Calu3 (cell line): ENCODE results near the gene CCDC187. TPM values are rescaled to one million over a fixed set of nuclear protein-coding genes. Genes with fewer than 3 reads are reported as not detected.

Experiments used
- BruUV-seq: library from RNA; stranded (reverse); fragments of 400-500 nt; replicated peaks from 2 replicates; lab custom pipeline; 2021; lab: Mats Ljungman, UMichigan
- CTCF ChIA-PET: fragments of 300-600 bp; sonication (Branson Sonifier 250); formaldehyde crosslinking; loops from one replicate; lab custom pipeline; 2022; ENCODE audit warnings: antibody characterized with exemption; lab: Charles Lee
- DNase-seq: peaks from one replicate; pipeline ENCODE4 v3.0.0; 2022
- H3K27ac Mint-ChIP-seq: one replicate; pipeline ENCODE4 v1.8.0; 2022; ENCODE audit warnings: mixed read lengths; ENCODE audit not compliant: unreplicated experiment
- H3K27me3 Mint-ChIP-seq: one replicate; pipeline ENCODE4 v1.8.0; 2022; ENCODE audit warnings: mixed read lengths; ENCODE audit not compliant: unreplicated experiment
- H3K36me3 Mint-ChIP-seq: one replicate; pipeline ENCODE4 v1.8.0; 2022; ENCODE audit warnings: mild to moderate bottlenecking, moderate library complexity, mixed read lengths; ENCODE audit not compliant: insufficient read depth, unreplicated experiment
- H3K4me1 Mint-ChIP-seq: one replicate; pipeline ENCODE4 v1.8.0; 2022; ENCODE audit warnings: mild to moderate bottlenecking, low read depth, mixed read lengths; ENCODE audit not compliant: unreplicated experiment
- H3K4me3 Mint-ChIP-seq: one replicate; pipeline ENCODE4 v1.8.0; 2022; ENCODE audit warnings: mild to moderate bottlenecking, low read depth, moderate library complexity, mixed read lengths; ENCODE audit not compliant: unreplicated experiment
- H3K9me3 Mint-ChIP-seq: one replicate; pipeline ENCODE4 v1.8.0; 2022; ENCODE audit warnings: low read depth, mixed read lengths; ENCODE audit not compliant: unreplicated experiment
- intact Hi-C: fragments of 100-400 bp; cut with micrococcal nuclease; formaldehyde crosslinking; loops from one replicate; pipeline ENCODE4 v1.10.0; 2022; ENCODE audit not compliant: unreplicated experiment
- total RNA-seq: library from RNA; stranded (reverse); gene quantifications from 2 replicates; pipeline ENCODE4 v1.2.3, GENCODE V29; 2022
- TF ChIP-seq, protein P1 (sequence below): fragments of 200-600 bp; IDR thresholded peaks from one replicate; pipeline ENCODE4 v1.8.0; 2022; ENCODE audit warnings: antibody characterized with exemption; ENCODE audit not compliant: unreplicated experiment

CCDC187 gene
- total RNA-seq, 1 experiment from 2014 or later, result 0.73 TPM

DNA sequence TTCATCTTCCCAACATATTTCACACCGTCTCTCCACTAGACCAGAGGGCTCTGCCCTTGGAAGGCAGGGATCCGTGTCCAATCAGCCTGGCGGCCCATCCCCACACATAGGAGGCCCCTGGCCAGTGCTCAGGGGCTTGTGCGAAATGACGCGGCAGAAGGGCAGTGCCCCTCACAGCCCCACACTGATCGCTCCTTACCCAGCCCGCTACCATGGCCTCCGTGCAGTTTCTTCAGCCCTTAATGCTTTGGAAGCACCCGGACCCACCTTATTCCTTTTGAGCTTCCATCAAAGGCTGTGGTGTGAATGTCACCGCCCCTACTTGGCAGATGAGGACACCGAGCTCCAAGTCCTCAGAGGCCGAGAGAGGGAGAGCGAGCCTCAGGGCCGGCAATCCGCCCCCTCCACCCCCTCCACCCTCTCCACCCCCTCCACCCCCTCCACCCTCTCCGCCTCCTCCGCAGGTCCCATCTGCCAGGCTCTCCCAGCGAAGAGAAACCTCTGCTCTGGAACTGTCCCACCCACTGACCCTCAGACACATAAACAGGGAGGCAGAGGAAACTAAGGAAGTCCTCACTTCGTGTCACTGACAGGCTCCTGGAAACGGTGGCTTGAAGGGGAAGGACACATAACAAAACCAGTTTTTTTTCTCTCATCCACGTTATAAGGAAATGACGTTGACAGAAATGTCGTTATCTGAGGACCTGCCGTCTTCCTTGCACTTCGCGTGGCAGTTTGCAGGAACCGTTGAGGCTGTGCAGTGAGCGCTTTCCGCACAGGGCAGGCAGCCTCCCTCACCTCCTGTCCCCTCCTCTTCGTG lies 72.2 kb downstream of the CCDC187 start:
- H3K27ac Mint-ChIP-seq, result no peak overlapping the region
- H3K4me3 Mint-ChIP-seq, result no peak overlapping the region
- CTCF ChIA-PET, result no interaction called here
- peaks cover 16% of the 10 kb centered on the region for H3K36me3 Mint-ChIP-seq
- no peaks in the 10 kb centered on the region for H3K27me3 Mint-ChIP-seq
- TF ChIP-seq, protein P1, sequence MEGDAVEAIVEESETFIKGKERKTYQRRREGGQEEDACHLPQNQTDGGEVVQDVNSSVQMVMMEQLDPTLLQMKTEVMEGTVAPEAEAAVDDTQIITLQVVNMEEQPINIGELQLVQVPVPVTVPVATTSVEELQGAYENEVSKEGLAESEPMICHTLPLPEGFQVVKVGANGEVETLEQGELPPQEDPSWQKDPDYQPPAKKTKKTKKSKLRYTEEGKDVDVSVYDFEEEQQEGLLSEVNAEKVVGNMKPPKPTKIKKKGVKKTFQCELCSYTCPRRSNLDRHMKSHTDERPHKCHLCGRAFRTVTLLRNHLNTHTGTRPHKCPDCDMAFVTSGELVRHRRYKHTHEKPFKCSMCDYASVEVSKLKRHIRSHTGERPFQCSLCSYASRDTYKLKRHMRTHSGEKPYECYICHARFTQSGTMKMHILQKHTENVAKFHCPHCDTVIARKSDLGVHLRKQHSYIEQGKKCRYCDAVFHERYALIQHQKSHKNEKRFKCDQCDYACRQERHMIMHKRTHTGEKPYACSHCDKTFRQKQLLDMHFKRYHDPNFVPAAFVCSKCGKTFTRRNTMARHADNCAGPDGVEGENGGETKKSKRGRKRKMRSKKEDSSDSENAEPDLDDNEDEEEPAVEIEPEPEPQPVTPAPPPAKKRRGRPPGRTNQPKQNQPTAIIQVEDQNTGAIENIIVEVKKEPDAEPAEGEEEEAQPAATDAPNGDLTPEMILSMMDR, result no peak
- DNase-seq, result no peak
- no TSS peak for BruUV-seq
- H3K4me1 Mint-ChIP-seq, result peaks cover 12% of the 10 kb centered on the region
- H3K9me3 Mint-ChIP-seq, result no peaks in the 10 kb centered on the region
- intact Hi-C loops, result no loop called here

DNA sequence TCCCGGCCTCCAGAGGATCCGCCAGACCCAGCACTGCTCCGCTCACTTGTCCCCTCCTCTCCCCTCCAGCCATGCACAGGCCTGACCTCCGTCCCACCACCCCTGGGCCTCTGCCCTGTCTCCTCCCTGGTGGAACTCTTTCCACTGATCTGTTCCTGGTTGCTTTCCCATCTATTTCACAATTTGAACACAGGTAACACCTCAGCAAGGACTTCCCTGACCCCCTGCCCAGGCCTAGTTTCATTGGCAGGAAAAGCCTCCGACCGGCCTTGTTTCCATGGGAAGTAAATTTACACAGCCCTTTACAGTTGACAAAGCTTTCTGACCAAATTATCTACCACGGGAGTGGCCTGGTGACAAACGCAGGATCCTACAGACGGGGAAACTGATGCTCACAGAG lies 73.1 kb downstream of the CCDC187 start:
- Mint-ChIP-seq H3K36me3 (peaks cover 12% of the 10 kb centered on the region), H3K4me3 (no peak overlapping the region), H3K9me3 (no peaks in the 10 kb centered on the region), H3K27ac (no peak overlapping the region), H3K4me1 (peaks cover 12% of the 10 kb centered on the region), H3K27me3 (no peaks in the 10 kb centered on the region)
- intact Hi-C loops, result no loop called here
- TF ChIP-seq, protein P1, result no peak
- BruUV-seq, result no TSS peak
- no peak for DNase-seq
- CTCF ChIA-PET, result no interaction called here

DNA sequence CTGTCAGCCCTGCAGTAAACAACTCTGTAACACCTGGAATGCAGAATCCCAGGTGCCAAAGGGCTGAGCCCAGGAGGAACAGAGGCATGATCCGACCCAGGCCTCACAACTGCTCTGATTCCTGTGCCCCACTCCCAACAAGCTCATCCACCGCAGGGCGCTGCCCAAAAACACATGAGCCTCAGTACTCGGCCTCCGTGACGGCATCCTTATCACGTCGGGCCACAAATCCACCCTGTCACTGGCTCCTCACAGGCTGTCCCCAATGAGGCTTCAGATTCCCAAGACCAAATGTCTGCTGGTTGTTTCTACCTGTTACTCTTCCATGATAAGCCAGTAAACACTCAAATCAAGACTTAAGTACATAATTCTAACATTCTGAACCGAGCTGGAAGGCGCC lies 73.5 kb downstream of the CCDC187 start:
- no TSS peak for BruUV-seq
- Mint-ChIP-seq H3K9me3 (no peaks in the 10 kb centered on the region), H3K4me3 (no peak overlapping the region), H3K27ac (no peak overlapping the region), H3K36me3 (peaks cover 12% of the 10 kb centered on the region), H3K27me3 (no peaks in the 10 kb centered on the region), H3K4me1 (peaks cover 12% of the 10 kb centered on the region)
- TF ChIP-seq, protein P1, result no peak
- DNase-seq, result no peak
- intact Hi-C loops, result no loop called here
- CTCF ChIA-PET, result no interaction called here

DNA sequence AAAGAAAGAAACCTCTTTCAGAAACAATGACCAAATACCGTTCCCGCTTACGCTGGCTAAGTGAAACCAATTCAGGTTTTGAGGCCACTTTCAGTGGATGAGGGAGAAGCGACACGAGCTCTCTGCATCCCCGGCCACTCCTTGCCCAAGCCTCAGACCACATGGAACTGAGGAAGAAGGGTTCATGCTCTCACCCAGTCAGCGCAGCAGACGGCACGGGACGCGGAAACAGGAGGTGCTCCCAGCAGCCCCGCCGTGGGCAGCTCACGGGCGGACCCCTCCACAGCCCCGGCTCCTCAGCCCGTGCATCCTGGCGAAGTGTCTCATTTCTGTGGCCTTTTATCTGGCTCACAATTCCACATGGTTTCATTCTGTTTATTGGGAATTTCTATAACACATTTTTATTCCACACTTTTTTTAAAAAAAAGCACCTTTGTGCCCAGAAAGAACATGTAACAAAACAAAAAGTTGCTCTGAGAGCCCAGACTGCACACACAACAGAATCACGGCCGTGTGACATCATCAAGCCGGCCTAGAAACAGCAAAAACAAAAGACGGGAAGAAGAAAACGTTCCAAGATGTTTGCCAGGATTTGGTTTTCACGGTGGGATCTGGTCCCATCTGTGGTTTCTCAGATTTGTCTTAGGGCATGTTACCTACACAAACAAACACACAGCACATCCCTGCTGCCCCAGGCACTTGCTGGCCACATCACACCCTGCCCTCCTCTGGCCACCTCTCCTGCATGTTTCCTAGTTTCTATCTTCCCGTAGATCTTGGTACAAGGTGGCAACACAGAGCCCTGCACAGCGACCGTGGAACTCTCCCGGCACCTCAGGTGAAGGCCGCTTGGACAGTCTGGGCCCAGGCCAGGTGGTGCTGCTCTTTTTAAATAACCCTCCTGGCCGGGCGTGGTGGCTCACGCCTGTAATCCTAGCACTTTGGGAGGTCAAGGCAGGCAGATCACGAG lies 74.5 kb downstream of the CCDC187 start:
- no TSS peak for BruUV-seq
- Mint-ChIP-seq H3K4me1 (peaks cover 12% of the 10 kb centered on the region), H3K4me3 (no peak overlapping the region), H3K27me3 (no peaks in the 10 kb centered on the region), H3K9me3 (no peaks in the 10 kb centered on the region), H3K27ac (peak overlapping the region; percentile 88), H3K36me3 (peaks cover 8% of the 10 kb centered on the region)
- CTCF ChIA-PET, result no interaction called here
- intact Hi-C loops, result no loop called here
- TF ChIP-seq, protein P1, result no peak
- DNase-seq, result no peak
